HG03521 (cell line): ENCODE results near the gene CHN2.

ENCODE experiments used
- ATAC-seq: cut with Tn5 transposase; IDR thresholded peaks from one replicate; pipeline ENCODE4 v1.9.1; 2021; ENCODE audit warnings: mild to moderate bottlenecking, moderate library complexity; ENCODE audit not compliant: unreplicated experiment

The CHN2 gene

DNA sequence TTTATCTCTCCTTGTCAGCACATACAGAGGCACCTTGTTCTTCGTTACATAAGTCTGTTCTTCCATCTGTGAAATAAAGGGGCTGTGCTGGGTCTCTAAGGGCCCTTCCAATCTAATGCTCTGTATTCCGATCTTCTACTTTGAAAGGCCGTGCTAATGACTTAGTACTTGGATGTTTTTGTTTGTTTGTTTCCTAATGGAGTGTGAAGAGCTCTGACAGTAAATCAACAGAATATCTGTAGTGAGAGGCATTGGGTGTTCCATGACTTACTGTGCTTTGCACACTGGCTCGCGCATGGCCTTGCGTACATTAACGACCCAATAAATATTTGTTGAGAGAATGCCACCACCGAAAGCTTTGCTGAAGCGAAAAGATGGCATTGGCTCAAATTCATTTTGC, 162.1 kb downstream of the CHN2 start:
- ATAC-seq, result no peak

DNA sequence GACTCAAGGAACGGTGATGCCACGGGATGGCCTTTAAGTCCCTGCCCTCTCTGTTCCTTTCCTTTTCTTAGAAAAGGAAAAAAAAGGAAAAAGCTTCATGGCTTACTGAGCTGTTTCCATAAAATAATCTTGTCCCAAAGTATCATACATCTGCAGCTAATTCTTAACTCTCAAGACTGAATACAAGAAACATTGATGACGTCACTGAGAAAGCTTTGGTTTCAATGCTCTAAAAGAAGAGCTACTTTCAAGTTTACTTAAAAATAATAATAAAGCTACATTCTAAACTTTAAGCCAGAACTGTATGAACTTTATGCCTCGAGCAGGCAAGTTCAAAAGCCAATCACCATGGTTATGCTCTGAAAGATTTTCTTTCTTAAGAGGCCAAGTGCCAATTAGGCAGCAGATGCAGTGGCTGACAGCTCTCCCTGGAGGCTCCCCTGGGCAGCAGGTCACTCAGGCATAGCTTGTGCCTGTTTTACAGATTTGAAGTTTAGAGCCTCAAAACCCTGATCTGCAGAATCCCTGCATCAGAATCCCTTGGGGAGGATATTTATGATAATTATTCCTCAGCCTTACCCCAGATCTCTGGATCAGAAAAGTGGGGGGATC, 165.0 kb downstream of the CHN2 start:
- ATAC-seq, result no peak

- ATAC-seq, result no peak
Observed at GRCh38 chr7:29360633-29361625, 166.4 kb downstream of the CHN2 start.

GRCh38 chr7:29362380-29362779, 167.8 kb downstream of the CHN2 start:
- ATAC-seq, result no peak

DNA sequence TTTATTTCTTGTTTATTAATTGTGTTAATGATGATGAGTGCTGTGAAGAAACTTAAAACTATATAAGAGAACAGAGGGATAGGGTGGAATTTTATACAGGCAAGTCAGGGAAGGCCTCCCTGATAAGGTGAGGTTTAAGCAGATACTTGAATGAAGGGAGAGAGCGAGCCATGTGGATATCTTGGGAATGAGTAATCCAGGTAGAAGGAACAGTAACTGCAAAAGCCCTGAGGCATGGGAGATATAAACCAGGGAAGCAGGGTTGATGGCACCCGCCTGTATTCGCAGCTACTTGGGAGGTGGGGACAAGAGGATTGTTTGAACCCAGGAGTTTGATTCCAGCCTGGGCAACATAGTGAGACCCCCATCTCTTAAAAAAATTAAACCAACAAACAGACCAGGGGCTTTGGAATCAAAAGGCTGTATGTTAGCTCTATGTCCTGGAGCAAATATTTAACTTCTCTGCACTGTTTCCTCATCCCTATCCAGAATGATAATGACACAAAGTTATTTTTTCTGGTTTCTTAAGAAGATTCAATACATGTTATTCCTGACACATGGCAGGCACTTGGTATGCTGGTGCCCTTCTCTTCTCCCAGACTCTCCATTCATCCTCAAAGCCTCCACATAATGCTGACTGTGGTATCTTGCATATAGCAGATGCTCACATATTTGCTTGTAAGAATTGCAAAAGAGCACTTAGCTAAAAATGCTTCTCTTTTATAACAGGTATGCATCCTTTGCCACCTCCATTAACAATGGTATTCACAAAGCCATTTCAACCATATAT, 169.3 kb downstream of the CHN2 start:
- ATAC-seq, result no peak

DNA sequence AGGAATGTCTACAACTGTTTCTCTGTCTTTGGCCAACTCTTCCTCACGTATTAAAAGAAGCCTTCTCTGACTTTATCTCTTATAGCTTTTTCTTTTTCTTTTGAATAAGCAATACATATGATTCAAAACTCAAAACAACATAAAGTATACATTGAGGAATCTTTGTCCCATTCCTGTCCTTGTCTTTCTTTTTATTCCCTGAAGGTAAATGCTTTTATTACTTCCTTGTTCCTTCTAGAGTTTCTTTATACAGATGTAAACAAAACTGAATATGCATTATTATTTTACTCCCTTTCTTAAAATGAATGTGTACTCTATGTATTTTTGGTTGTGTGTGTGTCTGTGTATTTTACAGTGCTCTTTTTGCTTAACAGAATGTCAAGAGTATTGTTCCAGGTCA, 170.1 kb downstream of the CHN2 start:
- ATAC-seq, result no peak

GRCh38 chr7:29365423-29365822, 170.8 kb downstream of the CHN2 start:
- no peak for ATAC-seq

DNA sequence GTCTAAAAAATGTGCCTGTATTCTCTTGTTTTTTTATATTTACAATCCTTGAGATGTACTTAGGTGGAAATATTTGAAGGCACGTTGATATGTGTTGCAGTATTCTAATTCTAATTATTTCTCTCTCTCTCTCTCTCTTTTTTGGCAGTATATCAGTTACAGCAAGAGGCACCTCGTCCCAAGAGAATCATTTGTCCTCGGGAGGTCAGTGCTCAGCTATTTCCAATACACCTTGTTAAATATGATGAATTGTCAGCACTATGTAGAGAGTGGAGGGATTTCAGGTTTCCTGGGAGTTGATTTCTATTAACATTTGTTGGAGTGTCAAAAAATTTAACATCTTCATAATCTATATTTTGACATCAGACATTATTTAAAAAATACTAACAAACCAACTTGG, 173.2 kb downstream of the CHN2 start:
- ATAC-seq, result no peak

DNA sequence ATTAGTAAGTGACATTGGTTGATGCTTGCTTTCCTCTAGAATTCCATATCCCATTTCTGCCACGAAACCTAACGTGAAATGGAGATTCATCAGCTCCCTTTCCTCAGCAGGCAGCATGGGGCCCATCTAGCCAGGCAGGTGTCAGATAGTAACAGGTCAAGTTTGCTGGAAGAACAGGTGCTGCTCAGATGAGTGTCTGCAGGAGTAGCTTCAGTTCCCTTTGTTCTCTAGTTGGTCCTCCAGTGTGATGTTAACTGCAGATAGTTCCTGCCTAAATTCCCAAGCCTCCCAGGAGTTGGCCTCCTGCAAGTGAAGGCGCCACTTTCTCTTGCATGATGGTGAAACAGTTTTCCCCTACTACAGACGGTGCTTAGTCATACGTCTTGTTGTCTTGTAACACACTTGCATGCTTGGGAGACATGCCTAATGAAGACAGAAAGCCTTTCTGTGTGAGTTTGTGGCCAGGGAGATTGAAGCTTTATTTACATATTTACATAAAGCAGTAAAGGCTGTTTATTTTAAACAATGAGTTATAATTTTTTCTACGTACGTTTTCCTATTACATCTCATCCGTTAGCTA, 175.4 kb downstream of the CHN2 start:
- ATAC-seq, result no peak

GRCh38 chr7:29370531-29371314, 176.1 kb downstream of the CHN2 start:
- no peak for ATAC-seq

- no peak for ATAC-seq
Observed at GRCh38 chr7:29371472-29371871, 176.9 kb downstream of the CHN2 start.

- ATAC-seq, result no peak
Observed at GRCh38 chr7:29372351-29373090, 177.9 kb downstream of the CHN2 start.

DNA sequence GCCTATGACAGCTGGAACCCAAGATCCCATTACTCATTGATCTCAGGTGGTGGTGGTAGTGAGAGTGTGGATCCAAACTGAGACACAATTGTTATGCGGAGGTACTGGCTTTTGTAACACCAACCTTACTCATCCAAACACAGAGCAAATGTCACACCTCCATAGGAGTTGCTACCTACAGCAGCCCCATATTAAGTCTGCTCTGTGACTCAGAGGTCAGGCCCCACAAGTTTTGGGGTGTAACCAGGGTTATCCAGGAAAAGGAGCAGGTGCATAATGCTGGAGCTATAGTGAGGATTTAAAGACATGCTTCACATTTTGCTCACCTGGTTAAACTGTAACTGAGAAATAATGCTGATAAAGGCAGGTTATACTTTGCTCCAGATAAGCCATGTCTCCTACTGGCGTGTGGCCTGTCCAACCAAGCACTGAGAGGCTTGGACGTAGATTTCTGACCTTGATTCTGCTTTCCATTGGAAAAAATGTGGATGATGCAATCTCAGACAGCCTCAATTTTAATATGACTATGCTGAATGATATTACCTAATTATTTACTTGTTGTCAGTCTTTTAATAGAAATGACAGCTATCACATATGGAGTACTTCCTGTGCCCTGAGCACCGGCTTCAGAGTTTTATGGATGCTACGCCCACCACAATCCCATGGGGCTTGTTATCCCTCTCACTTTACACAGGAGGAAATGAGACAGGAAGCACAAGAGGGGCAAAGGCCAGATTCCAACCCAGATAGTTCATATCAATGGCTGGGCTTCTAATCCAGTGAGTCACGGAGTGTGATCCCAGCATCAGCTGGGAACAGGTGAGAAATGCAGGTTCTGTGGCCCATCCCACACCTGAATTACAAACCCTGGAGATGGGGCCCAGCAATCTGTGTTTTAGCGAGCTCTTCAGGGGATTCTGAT, 181.3 kb downstream of the CHN2 start:
- no peak for ATAC-seq

DNA sequence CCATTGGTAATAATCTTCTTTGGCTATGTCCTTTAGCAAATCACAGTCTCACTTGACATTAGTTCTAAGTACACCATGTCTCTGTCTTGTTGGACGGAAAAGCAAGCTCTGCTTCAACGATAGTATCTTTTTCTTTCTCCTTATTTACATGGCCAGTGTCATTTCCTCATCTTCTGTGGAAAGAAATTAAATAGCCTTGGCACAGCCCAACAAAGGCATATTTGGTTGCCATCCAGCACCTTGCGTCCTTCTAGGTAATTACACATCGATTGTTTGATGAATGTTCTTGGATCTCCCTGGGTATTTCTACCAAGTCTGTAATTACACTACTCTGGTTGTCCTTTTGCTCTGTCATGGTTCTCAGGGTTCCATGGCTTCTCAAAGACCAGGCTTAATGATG, 183.1 kb downstream of the CHN2 start:
- ATAC-seq, result no peak

DNA sequence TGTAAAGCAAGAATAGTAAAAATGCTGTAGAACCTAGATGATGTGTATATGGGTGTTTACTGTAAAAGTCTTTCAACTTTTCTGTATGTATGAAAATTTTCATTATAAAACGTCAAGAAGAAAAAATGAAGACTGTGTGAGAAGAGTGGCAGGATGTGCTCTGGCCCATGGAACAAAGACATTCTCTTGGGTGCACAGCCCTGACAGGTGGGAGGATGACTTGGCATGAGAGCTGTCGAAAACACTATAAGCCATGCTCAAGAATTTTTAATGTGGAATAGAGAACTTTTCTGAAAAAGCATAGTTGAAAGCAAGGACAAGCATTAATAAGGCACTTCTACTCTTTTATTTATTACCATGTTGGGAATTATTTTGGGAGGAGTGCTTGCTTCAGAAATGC, 185.0 kb downstream of the CHN2 start:
- no peak for ATAC-seq

DNA sequence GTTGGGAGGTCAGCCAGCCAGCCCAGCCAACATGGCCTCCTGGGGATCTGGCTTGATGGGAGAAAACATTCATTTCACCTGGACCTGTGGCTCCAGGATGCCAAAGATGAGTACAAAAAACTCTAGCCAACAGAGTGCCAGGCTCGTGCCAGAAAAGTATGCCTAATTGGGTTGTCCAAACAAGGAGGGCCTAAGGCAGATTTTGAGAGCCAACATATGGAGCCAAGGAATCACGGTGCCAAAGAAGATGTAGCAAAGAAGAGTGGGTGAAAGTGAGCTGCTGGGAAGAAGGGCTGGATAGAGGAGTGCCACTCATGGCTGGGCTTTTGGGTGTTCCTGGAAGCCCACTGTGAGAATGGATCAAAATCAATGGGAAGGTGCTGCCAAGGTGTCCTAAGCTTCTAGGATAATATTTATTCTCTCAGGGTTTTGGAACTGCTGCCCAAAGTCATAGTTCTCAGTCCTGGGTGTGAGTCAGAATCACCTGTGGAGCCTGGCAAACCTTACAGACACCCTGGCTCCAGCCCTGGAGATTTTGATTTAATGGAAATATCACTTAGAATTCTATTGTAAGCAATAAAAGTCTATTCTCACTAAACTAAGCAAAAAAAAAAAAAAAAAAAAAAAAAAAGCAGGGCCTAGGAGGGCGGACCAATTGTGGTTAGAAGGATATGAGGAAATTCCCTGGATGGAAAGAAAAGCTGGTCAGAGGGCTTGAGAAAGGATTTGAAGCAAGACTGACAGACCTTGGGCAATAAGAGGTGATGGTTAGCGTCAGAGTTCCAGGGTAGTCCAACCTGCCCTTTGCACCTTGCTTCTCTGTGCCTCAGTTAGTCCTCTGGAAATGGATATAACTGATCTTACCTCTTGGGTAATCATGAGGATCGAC, 186.9 kb downstream of the CHN2 start:
- ATAC-seq, result no peak

DNA sequence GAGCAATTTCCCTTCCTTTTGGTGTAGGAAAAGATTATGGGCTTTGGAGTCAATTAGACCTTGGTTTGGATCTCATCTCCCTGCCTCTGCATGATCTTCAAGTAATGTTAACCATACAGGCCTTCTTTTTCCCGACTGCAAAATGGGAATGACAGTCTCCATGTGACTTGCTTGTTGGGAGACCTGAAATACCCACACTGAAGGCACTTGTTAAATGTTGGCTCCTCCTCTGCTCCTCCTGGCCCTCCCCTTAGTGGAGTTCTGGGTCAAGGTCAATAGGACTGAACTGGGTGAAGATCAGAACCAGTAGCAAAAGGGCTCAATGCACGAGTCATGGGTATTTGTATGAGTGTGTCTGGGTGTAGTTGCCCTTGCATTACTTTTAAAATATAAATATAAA, 189.7 kb downstream of the CHN2 start:
- no peak for ATAC-seq
